ENCODE measurements around the gene E2F2. TPM values are rescaled to one million over a fixed set of nuclear protein-coding genes. Genes with fewer than 3 reads are reported as not detected.

The E2F2 gene
- total RNA-seq, 3 donors from 2014 or later (not counting 1 experiment from before 2014, with no cell fraction given), result 2.1 to 3.9 (median 3.2) TPM

- WGBS (ENCODE audit: insufficient coverage), result 95% methylated on average over 3 of the region's 3 CpGs
- Mint-ChIP-seq H3K27ac (no peak overlapping the region), H3K27me3 (ENCODE audit: low read depth in 2 of 2) (peaks cover 6 to 7% of the 10 kb centered on the region in 2 donors), H3K9me3 (no peaks in the 10 kb centered on the region), H3K4me3 (no peak overlapping the region), H3K36me3 (no peaks in the 10 kb centered on the region), H3K4me1 (no peaks in the 10 kb centered on the region)
- TF ChIP-seq, protein P1, sequence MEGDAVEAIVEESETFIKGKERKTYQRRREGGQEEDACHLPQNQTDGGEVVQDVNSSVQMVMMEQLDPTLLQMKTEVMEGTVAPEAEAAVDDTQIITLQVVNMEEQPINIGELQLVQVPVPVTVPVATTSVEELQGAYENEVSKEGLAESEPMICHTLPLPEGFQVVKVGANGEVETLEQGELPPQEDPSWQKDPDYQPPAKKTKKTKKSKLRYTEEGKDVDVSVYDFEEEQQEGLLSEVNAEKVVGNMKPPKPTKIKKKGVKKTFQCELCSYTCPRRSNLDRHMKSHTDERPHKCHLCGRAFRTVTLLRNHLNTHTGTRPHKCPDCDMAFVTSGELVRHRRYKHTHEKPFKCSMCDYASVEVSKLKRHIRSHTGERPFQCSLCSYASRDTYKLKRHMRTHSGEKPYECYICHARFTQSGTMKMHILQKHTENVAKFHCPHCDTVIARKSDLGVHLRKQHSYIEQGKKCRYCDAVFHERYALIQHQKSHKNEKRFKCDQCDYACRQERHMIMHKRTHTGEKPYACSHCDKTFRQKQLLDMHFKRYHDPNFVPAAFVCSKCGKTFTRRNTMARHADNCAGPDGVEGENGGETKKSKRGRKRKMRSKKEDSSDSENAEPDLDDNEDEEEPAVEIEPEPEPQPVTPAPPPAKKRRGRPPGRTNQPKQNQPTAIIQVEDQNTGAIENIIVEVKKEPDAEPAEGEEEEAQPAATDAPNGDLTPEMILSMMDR (IDR thresholded peaks at IDR 0.05), result no peak
- DNase-seq, result no peak
- Histone ChIP-seq H3K4me3 (ENCODE audit: low read length) (no peak overlapping the region), H3K36me3 (ENCODE audit: control insufficient read depth, insufficient read depth, low read length) (no peaks in the 10 kb centered on the region), H3K27ac (ENCODE audit: low read length) (no peak overlapping the region), H3K4me1 (ENCODE audit: control insufficient read depth, insufficient read depth, low read length) (no peaks in the 10 kb centered on the region), H3K9me3 (ENCODE audit: control insufficient read depth, insufficient read depth, low read length) (no peaks in the 10 kb centered on the region), H3K27me3 (ENCODE audit: control insufficient read depth, insufficient read depth, low read length) (no peaks in the 10 kb centered on the region)
- no peak for ATAC-seq
- intact Hi-C loops (cut with micrococcal nuclease), result no loop called here
Measured at GRCh38 chr1:23466423-23466989, 64.5 kb downstream of the E2F2 start.

DNA sequence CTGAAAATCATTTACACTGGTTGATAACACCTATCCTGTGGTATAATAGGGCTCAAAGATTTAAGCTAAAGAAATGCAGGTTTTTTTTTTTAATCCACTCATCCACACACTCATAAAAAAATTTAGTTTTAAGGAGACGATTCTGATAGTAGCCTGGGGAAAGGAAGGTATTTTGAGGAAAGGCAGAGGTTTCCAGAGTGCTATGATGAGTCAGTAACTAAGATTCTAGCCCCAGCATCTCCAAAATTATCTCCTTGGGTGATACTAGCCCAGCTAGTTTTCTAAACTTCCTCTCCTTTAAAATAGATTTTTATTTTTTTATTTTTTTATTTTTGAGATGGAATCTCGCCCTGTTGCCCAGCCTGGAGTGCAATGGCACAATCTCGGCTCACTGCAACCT, 67.7 kb downstream of the E2F2 start:
- H3K27me3 Mint-ChIP-seq (ENCODE audit: low read depth in 2 of 2), result peaks cover 16 to 28% of the 10 kb centered on the region in 2 donors
- H3K4me3 ChIP-seq (ENCODE audit: low read length), result no peak overlapping the region
- no peaks in the 10 kb centered on the region for H3K9me3 ChIP-seq (ENCODE audit: control insufficient read depth, insufficient read depth, low read length)
- no peaks in the 10 kb centered on the region for H3K4me1 Mint-ChIP-seq
- TF ChIP-seq, protein P1 (IDR thresholded peaks at IDR 0.05), result no peak
- ATAC-seq (no peak), DNase-seq (no peak)
- H3K36me3 Mint-ChIP-seq, result no peaks in the 10 kb centered on the region
- no peaks in the 10 kb centered on the region for H3K4me1 ChIP-seq (ENCODE audit: control insufficient read depth, insufficient read depth, low read length)
- H3K27ac ChIP-seq (ENCODE audit: low read length), result no peak overlapping the region
- no peaks in the 10 kb centered on the region for H3K9me3 Mint-ChIP-seq
- WGBS (ENCODE audit: insufficient coverage), result 90% methylated on average over 2 of the region's 3 CpGs
- H3K27ac Mint-ChIP-seq, result no peak overlapping the region
- intact Hi-C loops (cut with micrococcal nuclease), result no loop called here
- no peaks in the 10 kb centered on the region for H3K36me3 ChIP-seq (ENCODE audit: control insufficient read depth, insufficient read depth, low read length)
- no peak overlapping the region for H3K4me3 Mint-ChIP-seq
- no peaks in the 10 kb centered on the region for H3K27me3 ChIP-seq (ENCODE audit: control insufficient read depth, insufficient read depth, low read length)

GRCh38 chr1:23462766-23463165, 68.3 kb downstream of the E2F2 start:
- no peaks in the 10 kb centered on the region for H3K36me3 Mint-ChIP-seq
- H3K4me1 Mint-ChIP-seq, result no peaks in the 10 kb centered on the region
- ATAC-seq, result no peak
- no peak for DNase-seq
- H3K9me3 Mint-ChIP-seq, result no peaks in the 10 kb centered on the region
- TF ChIP-seq, protein P1 (IDR thresholded peaks at IDR 0.05), result no peak
- no peak overlapping the region for H3K27ac Mint-ChIP-seq
- no peaks in the 10 kb centered on the region for H3K9me3 ChIP-seq (ENCODE audit: control insufficient read depth, insufficient read depth, low read length)
- H3K27me3 Mint-ChIP-seq (ENCODE audit: low read depth in 2 of 2), result peaks cover 17 to 33% of the 10 kb centered on the region in 2 donors
- no peaks in the 10 kb centered on the region for H3K4me1 ChIP-seq (ENCODE audit: control insufficient read depth, insufficient read depth, low read length)
- H3K27me3 ChIP-seq (ENCODE audit: control insufficient read depth, insufficient read depth, low read length), result no peaks in the 10 kb centered on the region
- no peak overlapping the region for H3K4me3 Mint-ChIP-seq
- no peaks in the 10 kb centered on the region for H3K36me3 ChIP-seq (ENCODE audit: control insufficient read depth, insufficient read depth, low read length)
- H3K27ac ChIP-seq (ENCODE audit: low read length), result no peak overlapping the region
- WGBS (ENCODE audit: insufficient coverage), result 74% methylated on average over 1 of the region's 2 CpGs
- intact Hi-C loops (cut with micrococcal nuclease), result no loop called here
- H3K4me3 ChIP-seq (ENCODE audit: low read length), result no peak overlapping the region

- no peaks in the 10 kb centered on the region for H3K27me3 ChIP-seq (ENCODE audit: control insufficient read depth, insufficient read depth, low read length)
- H3K27me3 Mint-ChIP-seq (ENCODE audit: low read depth in 2 of 2), result peaks cover 22 to 44% of the 10 kb centered on the region in 2 donors
- intact Hi-C loops (cut with micrococcal nuclease), result no loop called here
- H3K27ac Mint-ChIP-seq, result no peak overlapping the region
- H3K4me3 ChIP-seq (ENCODE audit: low read length), result no peak overlapping the region
- DNase-seq (no peak), ATAC-seq (no peak)
- no peaks in the 10 kb centered on the region for H3K36me3 ChIP-seq (ENCODE audit: control insufficient read depth, insufficient read depth, low read length)
- 80% methylated on average over 3 of the region's 3 CpGs for WGBS (ENCODE audit: insufficient coverage)
- H3K27ac ChIP-seq (ENCODE audit: low read length), result no peak overlapping the region
- TF ChIP-seq, protein P1 (IDR thresholded peaks at IDR 0.05), result no peak
- H3K4me3 Mint-ChIP-seq, result no peak overlapping the region
- H3K36me3 Mint-ChIP-seq, result no peaks in the 10 kb centered on the region
- H3K4me1 ChIP-seq (ENCODE audit: control insufficient read depth, insufficient read depth, low read length), result no peaks in the 10 kb centered on the region
- H3K4me1 Mint-ChIP-seq, result no peaks in the 10 kb centered on the region
- H3K9me3 Mint-ChIP-seq, result no peaks in the 10 kb centered on the region
- no peaks in the 10 kb centered on the region for H3K9me3 ChIP-seq (ENCODE audit: control insufficient read depth, insufficient read depth, low read length)
Measured at GRCh38 chr1:23461050-23461449, 70.0 kb downstream of the E2F2 start.
